Type B pancreatic cell (in vitro differentiated cells): ENCODE data around the gene PHRF1. TPM values are rescaled to one million over a fixed set of nuclear protein-coding genes. Genes with fewer than 3 reads are reported as not detected.
A peak's percentile ranks its signal among the peaks of the same experiment; 100 is the strongest.

Experiments used
- DNase-seq: peaks from one replicate; pipeline ENCODE4 v3.0.0; 2021; ENCODE audit warnings: mixed read lengths; ENCODE audit not compliant: unreplicated experiment; ENCODE audit errors: extremely low spot score
- H3K27ac Mint-ChIP-seq: 2 replicates; pipeline ENCODE4 v1.8.0; 2021; ENCODE audit warnings: mild to moderate bottlenecking, mixed read lengths
- H3K27me3 Mint-ChIP-seq: 2 replicates; pipeline ENCODE4 v1.8.0; 2021; ENCODE audit warnings: mixed read lengths
- H3K36me3 Mint-ChIP-seq: 2 replicates; pipeline ENCODE4 v1.8.0; 2021; ENCODE audit warnings: mixed read lengths
- H3K4me1 Mint-ChIP-seq: one replicate; pipeline ENCODE4 v1.8.0; 2021; ENCODE audit warnings: mixed read lengths; ENCODE audit not compliant: unreplicated experiment
- H3K4me3 Mint-ChIP-seq: 2 replicates; pipeline ENCODE4 v1.8.0; 2021; ENCODE audit warnings: mild to moderate bottlenecking, mixed read lengths
- H3K9me3 Mint-ChIP-seq: 2 replicates; pipeline ENCODE4 v1.8.0; 2021; ENCODE audit warnings: mixed read lengths
- CTCF ChIP-seq: fragments of 200-600 bp; sonication (generic); conservative IDR thresholded peaks from 2 replicates; pipeline ENCODE4 v1.5.0; 2021; ENCODE audit warnings: antibody characterized with exemption, mild to moderate bottlenecking
- long read RNA-seq: library from polyadenylated mRNA; unstranded; transcript quantifications from one replicate; pipeline ENCODE4 v2.0.0, GENCODE V29; 2020
- total RNA-seq: library from RNA; stranded (reverse); gene quantifications from 2 replicates; pipeline ENCODE4 v1.2.1, GENCODE V29; 2021; ENCODE audit warnings: low replicate concordance

Gene PHRF1
- 38.7 and 40.8 TPM in 2 replicates for total RNA-seq
- long read RNA-seq, partial matches to known transcripts = 2 of 3 reads
- long read RNA-seq, other reads (novel, unspliced or antisense) = 1 of 3 reads

- TF ChIP-seq CTCF = no peak
- Mint-ChIP-seq H3K27me3 (peaks cover 13% of the 10 kb centered on the region), H3K4me1 (peaks cover 22% of the 10 kb centered on the region), H3K9me3 (no peaks in the 10 kb centered on the region), H3K27ac (peak within 1 kb of the TSS; percentile 98), H3K4me3 (peak within 1 kb of the TSS; percentile 98), H3K36me3 (peaks cover 2% of the 10 kb centered on the region)
- peak; percentile 96 for DNase-seq
Measured at GRCh38 chr11:575996-576768, at the start of gene PHRF1. PHRF1 (plus strand) TSS chr11:576470; CDS start chr11:581513, 5,043 bp downstream.

- Mint-ChIP-seq H3K4me1 (no peaks in the 10 kb centered on the region), H3K4me3 (no peak overlapping the region), H3K9me3 (no peaks in the 10 kb centered on the region), H3K36me3 (no peaks in the 10 kb centered on the region), H3K27ac (no peak overlapping the region), H3K27me3 (no peaks in the 10 kb centered on the region)
- TF ChIP-seq CTCF = no peak
- DNase-seq = no peak
Measured at GRCh38 chr11:528166-528814, 48.0 kb upstream of the PHRF1 start.

GRCh38 chr11:528815-529727 lies 47.2 kb upstream of the PHRF1 start:
- Mint-ChIP-seq H3K36me3 (no peaks in the 10 kb centered on the region), H3K27ac (no peak overlapping the region), H3K27me3 (no peaks in the 10 kb centered on the region), H3K4me3 (no peak overlapping the region), H3K4me1 (no peaks in the 10 kb centered on the region), H3K9me3 (no peaks in the 10 kb centered on the region)
- no peak for DNase-seq
- TF ChIP-seq CTCF = no peak

GRCh38 chr11:529728-530411 lies 46.4 kb upstream of the PHRF1 start:
- H3K36me3 Mint-ChIP-seq = no peaks in the 10 kb centered on the region
- no peak overlapping the region for H3K27ac Mint-ChIP-seq
- DNase-seq = no peak
- no peak for TF ChIP-seq CTCF
- H3K4me3 Mint-ChIP-seq = no peak overlapping the region
- H3K27me3 Mint-ChIP-seq = no peaks in the 10 kb centered on the region
- H3K4me1 Mint-ChIP-seq = no peaks in the 10 kb centered on the region
- H3K9me3 Mint-ChIP-seq = no peaks in the 10 kb centered on the region
